ENCODE data around the gene GPR55.

Gene GPR55

DNA sequence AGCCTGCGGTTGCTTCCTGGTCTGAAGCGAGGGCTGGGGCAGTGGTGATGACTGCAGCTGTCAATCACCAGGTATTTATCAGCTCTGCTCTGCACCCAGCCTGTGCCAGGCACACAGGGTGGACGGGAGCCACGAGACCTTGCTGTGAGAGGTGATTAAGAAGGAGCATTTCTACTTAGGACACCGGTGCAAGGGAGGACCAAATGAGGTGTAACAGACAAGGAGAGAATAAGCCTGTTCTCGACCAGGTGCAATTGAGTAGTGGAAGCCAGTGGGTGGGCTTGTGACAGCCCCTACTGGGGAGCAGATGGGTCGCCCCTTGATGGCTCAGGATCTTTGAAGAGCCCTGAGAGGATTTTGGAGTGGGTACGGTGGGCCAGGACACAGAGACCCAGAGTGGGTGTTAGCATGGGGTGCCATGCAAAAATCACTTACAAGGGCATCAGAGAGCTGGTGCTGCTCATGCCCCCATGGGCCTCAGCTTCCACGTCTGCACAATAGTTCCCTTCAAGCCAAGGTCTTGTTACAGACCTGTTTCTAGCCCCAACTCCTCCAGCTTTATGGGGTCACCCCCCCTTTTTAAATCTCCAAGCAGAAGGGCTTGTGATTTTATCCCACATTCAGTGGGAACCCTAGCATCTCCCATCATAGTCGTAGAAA lies 24.6 kb downstream of the GPR55 start:
- DNase-seq (ENCODE audit: low read depth) = no peak

DNA sequence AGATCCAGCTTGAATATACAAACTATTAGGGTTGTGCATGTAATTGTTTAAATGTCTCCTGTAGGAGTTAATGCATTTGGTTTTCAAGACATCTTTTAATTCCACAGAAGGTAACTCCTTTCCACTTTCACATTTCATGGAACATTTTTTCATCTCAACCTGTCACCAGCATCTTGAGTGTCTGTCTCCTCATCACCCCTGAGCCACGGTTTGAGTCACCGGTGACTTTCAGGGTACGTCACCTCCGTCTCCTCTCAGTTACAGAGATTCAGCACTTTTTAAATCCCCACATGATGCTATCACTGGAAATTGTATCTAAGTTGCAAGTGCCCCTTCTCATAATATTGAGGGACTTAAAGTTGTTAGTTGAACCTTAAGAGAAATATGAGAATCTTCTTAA lies 25.3 kb downstream of the GPR55 start:
- DNase-seq (ENCODE audit: low read depth) = no peak

DNA sequence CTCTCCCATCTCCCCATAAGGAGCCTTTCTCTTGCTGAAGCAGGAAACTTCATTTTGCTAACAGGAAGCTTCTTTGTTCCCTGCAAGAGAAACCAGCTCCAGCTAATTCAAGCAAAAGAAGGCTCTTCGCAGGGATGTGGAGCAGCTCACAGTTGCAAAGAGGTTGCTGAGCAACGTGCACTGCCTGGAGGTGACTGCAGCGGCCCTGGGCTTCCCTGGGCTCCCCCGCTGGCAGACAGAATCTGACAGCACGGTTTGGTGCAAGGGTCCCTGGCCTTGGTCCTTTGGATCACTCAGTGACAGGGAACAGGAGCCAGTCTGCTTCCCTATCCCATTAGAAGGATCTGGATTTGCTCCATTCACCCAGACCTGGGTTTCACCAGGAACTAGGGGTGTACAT lies 25.8 kb downstream of the GPR55 start:
- no peak for DNase-seq (ENCODE audit: low read depth)

DNA sequence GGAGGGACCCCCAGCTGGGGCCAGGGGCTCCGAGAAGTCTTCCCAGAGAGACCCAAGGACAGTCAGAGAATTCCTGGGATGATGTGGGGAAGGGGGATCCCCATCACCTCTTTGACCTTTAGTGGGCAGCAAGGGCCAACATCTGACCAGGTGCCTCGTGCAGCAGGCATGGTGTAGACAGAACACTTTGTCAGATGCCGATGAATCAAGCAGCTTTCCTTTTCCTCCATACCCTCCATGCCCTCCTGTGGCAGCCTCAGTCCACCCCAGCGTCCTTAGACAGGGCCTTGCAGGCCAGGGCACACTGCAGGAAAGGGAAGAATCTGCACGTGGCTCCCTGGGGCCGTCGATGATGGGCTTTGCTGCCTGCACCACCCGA lies 26.3 kb downstream of the GPR55 start:
- DNase-seq (ENCODE audit: low read depth) = no peak

DNA sequence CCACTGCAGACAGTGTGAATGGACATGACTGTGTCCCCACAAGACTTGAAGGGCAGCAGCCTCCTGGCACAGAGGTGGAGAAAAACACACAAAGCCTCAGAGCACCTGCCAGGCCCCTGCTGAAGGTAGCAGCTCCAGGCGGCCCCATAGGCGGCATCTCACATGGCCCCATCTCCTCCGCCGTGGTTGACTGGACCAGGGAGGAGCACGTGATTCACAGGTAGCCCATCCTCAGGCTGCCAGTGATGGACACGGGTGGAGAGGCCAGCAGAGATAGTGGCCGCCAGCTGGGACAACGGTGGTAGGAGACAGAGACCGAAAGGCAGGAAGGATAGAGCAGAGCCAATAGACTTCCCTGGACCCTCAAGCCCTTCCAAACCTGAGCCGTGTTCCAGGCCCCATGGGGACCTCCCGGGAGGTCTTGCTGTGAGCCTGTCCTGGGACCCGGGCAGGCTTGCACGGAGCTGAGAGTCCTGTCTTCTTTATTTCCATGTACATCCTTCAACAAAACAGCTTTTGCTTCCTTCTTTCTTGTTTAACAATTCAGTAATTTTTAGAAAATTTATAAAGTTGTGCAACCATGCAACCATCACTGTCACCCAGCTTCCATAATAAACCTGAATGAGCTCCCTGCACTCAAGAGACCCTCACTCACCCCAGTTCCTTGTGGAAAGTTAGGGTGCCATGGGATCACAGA lies 26.9 kb downstream of the GPR55 start:
- DNase-seq (ENCODE audit: low read depth) = no peak

DNA sequence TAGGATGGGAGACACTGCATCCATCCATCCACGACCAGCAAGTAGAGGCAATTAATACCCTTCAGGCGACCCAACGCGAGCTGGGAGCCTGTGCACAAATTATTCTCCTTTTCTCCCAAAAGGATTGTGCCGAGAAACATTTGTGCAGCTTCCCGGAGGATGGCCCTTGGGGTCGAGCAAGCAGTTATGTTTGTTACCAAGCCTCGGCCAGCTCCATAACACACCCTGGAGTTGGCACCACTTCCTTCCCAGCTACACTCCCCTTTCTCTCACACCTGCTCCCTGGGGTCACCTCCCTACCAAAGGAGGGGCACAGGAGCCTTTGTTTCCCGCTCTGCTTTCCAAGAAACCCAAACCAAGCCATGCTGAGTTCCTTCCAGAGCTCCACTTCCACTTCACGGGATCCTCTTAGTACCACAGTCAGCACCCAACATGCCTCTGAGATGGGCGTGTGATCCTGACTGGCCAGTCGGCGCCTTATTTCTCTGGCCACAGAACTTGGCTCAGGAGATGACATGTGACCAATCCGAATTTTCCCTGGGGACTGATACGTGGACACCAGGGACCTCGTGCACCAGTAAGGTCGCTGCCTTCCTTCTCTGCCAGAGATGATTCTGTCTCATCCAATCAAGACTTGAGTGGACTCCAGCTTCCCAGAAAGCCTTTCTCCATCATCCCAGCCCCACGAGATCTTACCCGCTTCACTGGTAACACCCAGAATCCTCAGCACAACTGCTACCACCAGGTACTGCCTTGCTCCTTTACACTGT lies 28.5 kb downstream of the GPR55 start:
- no peak for DNase-seq (ENCODE audit: low read depth)

DNA sequence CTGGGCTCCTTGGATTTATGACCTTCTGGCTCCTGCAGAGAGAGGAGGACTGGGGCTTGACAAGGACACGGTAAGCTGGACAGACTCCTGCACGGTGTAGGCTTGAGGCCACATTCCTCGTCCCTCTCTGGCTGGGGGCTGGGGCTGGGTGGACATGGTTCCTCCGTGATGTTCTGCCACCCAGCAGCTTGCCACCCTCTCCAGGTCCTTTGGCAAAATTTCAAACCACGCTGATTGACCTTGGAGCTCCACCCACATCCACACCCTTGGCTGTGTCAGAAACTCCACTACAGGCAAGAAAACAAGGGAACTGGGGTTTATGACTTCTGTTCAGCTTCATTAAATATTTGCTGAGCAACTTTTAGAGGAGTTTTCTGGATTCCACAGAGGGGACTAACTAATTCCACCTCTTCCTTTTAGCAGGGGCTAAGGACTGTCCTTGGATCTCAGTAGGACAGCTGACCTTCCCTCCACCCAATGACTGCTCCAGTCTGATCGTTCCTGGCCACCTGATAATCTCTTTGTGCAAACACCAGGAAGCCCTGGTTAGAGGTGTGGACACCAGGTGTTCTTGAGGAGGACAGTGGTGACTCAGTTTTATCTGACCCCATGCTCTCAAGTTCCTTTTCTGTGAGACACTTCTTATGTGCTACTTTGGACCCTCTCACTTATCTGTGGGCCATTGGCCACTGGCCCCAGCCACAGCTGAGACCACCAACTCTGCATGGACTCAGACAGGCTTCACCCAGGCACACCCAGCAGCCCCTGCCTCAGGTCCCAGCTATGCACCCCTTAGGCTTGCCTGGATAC lies 29.3 kb downstream of the GPR55 start:
- no peak for DNase-seq (ENCODE audit: low read depth)

DNA sequence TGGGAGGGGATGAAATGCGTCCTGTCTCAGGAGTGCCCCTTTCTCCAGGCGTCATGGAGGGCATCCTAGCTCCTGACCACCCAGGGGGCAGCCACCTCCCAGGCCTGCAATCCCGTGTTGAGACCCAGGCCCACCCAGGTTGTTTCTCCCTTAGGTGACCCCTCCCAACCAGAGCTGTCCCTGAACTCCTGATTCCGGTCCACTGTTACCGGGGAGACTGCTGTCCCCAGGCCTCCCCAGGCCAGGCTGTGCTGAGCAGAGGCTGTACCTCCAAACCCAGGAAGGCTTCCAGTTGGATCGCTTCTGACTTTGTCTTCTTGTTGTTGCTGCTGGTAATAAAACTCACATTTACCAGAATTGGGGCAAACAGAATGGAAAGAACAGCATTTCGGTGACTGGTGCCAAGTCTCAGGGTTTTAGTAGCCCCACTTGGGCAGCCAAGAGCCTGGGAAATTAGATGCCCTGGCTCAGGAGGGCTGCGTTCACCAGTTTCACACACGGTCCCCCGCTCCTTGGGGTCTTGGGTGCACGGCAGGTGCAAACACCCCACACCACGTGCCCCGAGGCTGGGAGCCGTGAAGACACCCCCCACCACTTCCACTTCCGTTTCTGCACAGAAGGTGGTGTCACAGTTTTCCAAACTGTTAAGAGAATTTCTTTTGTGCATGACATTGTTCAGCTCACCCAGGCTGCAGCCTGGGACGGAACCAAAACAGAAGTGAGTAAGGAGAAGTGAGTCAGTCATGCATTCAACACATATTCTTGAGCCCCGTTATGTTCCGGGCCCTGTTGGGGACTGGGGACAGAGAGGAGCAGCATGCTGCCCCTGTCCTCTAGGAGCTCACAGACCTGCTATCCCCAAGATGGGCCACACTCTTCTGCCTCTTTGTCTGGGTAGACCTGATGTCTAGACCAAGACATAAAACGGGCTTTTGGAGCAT lies 30.9 kb downstream of the GPR55 start:
- DNase-seq (ENCODE audit: low read depth) = no peak

DNA sequence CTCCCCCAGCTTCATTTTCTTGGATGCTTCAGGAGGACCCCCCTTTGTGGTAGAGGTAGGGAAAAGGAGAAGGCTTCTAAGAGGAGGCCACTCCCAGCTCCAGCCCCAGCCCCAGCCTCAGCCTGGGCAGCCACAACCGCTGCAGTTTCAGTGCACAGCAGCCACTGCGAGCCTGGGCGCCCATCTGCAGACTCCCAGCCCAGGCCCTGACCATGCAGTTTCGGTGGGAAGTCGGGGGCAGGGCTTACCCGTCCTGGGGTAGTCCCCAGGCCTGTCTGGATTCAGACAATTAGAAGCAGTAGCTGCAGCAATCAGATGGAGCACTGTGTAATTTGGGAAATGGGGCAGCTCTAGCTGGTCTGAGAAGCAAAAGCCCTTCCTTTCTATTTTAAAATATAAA lies 31.7 kb downstream of the GPR55 start:
- DNase-seq (ENCODE audit: low read depth) = no peak

DNA sequence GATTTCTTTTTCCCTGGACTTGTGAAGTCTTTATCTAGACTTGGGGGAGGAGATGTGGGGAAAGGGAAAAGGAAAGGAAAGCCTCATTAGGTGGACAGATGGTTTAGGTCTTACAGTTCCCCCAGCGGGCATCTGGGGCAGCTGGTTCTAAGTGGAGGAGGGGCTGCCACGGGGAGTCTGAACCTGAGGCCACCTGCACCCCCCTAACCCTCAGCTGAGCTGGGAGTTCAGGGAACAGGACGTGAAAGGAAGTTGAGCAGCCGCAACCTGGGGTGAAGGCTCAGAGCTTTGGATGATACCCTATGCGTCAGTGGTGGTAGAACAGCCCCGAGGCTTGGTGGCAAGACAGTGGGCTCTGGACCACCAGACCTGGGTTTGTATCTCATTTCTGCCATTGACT lies 33.5 kb downstream of the GPR55 start:
- no peak for DNase-seq (ENCODE audit: low read depth)

DNA sequence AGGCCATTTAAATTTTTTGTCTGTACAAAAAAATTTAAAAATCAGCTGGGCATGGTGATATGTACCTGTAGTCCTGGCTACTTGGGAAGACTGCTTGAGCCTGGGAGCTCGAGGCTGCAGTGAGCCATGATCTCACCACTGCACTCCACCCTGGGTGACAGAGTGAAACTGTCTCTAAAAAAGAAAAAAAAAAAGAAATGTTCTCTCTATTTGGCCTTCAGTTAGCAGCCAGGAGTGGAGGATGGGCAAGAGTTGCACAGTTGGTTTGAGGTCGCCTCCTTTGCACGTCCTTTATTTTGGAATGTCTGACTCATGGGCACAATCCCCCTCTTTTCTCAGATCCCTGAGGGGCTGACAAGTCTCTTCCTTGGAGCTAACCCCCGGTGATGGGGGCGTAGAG lies 34.0 kb downstream of the GPR55 start:
- DNase-seq (ENCODE audit: low read depth) = no peak

DNA sequence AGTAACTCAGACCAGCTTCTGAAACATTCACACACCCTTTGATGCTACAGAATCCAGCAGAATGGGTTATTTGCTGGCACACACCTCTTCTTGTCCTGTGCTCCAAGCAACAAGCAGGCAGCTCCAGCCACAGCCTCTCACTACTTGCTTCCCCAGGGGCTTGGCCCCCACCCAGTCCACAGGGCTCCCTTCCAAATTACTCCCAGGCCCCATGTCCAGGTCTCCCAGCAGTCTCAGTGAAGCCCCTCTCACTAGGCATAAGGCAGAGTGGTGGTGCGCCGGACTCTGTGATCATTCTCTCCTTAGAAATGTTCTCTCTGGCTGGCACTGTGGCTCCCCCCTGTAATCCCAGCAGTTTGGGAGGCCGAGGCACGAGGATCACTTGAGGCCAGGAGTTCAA lies 34.4 kb downstream of the GPR55 start:
- no peak for DNase-seq (ENCODE audit: low read depth)

DNA sequence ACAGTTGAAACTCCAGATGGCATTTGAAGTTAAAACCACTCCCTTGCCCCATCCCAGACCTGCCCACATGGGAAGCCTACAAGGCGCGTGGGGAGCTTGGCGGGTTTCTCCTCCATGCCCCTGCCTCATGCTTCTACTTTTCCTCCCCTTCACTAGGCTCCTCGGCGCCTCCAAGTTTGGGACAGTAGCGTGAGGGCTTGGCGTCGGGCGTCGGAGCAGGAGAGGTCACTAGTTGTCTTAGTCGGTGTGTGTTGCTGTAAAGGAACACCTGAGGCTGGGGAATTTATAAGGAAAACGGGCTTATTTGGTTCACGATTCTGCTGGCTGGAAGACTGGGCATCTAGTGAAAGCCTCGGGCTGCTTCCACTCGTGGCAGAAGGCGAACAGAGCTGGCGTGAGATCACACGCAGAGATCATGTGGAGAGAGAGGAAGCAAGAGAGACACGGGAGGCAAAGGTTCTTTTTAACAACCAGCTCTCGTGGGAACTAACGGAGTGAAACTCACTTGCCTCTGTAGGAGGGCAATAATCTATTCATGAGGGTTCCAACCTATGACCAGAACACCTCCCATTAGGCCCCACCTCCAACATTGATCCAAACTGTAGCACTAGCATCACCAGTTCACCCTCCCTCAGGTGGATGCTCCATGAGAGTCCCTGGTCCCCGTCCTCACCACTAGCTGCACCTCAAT lies 35.0 kb downstream of the GPR55 start:
- DNase-seq (ENCODE audit: low read depth) = no peak

DNA sequence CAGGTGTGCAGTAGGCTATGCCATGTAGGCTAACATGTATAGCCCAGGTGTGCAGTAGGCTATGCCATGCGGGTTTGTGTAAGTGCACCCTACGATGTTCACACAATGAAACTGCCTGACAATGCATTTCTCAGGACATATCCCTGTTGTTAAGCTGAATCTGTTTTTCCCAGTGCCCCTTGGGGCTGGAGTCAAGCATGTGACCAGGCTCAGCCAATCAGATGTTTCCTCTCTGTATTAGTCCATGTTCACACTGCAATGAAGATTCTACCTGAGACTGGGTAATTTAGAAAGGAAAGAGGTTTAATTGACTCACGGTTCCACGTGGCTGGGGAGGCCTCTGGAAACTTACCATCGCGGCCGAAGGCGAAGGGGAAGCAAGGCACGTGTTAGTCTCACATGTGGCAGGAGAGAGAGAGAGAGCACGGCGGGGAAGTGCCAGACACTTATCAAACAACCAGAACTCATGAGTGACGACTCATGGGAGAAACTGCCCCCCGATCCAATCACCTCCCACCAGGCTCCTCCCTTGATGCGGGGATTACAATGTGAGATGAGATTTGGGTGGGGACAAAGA lies 36.1 kb downstream of the GPR55 start:
- no peak for DNase-seq (ENCODE audit: low read depth)

DNA sequence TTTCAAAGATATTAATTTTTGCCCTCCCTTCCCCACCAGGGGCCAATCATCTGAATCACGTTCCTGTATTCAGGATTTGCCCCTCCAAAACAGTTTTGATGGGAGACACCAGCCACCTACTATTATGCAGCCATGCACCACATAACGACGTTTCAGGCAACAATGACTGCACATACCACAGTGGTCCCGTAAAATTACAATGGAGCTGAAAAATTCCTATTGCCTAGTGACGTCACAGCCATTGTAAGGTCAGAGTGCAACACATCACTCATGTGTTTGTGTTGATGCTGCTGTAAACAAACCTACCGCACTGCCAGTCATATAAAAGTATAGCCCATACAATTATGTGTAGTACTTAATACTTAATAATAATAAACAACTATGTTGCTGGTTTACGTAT lies 37.7 kb downstream of the GPR55 start:
- no peak for DNase-seq (ENCODE audit: low read depth)

DNA sequence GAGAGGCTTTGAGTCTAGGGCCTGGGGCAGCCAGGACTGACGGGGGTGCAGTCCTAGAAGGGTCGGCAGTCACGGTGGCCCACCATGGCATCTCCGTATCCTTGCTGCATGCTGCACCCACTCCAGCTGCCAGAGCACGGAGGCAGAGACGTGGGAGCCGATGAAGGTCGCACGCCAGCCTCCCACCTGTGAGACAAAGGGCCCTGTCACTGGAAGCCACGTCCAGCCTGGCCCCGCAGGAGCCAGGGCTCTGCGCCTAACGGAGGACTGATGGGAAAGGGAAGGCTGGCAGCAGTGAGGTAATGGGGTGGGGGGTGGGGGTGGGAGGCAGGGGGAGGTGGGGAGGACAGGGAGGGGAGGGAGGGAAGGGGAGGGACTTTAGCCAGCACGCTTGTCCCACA lies 38.4 kb downstream of the GPR55 start:
- no peak for DNase-seq (ENCODE audit: low read depth)

DNA sequence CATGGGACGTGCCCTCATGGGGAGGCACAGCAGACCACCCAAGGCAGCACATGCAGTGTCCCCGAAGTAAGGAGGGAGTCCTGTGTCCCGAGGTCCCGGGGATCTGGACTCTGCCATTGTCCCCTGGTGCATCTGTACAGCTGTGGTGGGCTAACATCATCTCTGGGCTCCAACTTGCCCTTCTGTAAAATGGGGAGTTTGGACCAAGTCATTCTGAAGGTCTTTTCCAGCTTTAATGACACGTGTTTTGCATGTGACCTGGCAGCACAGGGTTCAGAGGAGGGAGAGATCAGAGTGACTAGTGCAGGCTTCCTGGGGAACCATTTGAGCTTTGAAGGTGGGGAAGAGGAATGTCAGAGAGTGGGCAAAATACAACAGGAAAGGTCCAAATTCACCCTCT lies 38.8 kb downstream of the GPR55 start:
- no peak for DNase-seq (ENCODE audit: low read depth)

DNA sequence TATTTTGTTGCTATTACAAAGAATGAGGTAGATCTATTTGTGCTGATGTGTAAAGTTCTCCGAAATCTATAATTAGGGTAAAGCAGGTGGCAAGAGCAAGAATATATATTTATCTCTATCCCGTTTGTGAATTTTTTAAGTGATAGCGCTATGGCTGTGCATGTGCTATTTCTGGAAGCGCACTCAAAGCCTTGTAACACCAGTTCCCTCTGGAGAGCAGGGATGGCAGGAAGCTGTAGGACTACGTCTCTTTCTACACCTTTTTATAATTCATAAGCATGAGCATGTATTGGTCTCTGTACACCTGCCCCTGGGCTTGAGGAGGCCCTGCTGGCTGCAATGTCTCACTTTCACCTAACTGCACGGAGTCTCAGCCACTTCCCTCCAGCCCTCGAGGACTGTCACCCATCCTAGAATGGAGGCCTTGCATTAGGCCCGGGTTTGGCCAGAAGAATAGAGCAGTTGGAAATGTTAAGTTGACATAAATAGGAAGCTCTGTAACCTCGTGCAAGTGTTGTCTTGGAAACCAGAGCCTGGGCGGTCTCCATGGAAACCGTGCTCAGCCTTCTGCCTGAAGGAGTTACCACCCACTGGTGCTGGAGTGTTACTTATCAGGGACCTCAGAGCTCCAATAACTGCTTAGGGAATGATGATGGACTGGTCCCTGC lies 39.4 kb downstream of the GPR55 start:
- DNase-seq (ENCODE audit: low read depth) = no peak

DNA sequence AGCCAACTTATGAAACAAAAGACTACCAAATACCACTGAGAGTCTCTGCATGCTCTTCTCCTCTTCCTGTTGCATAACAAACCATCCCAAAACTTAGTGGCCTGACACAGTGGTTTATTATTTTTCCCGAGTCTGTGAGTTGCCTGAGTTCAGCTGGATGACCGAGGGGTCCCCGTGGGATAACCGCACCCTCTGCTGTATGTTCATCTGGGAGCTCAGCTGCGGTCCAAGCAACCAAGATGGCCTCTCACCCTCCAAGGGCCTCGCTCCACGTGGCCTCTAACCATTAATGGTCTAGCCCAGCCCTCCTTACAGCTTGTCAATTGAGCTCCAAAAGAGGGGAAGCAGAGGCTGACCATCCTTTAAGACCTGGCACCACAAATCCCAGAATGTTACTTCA lies 43.2 kb downstream of the GPR55 start:
- DNase-seq (ENCODE audit: low read depth) = no peak

DNA sequence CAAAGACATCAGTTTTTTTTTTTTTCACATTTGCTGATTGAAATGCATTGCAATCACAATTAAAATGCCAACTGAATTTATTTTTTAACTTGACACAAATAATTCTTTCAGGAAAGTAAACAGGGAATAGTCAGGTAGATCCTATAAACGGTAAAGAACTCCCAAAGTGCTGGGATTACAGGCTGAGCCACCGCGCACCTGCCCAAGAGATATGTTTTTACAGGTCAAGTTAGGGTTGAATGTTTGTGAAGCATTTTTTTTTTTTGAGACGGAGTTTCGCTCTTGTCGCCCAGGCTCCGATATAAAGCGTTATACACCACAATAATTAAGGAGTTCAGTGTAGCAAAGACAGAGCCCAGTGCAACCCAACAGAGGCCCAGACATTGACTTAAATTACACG lies 45.2 kb downstream of the GPR55 start:
- no peak for DNase-seq (ENCODE audit: low read depth)
